HG03575 (cell line): ENCODE measurements around the gene KLRF1.

Source experiments
- ATAC-seq: cut with Tn5 transposase; IDR thresholded peaks from one replicate; pipeline ENCODE4 v1.9.1; 2021; ENCODE audit not compliant: unreplicated experiment, insufficient number of reproducible peaks, low FRiP score; ENCODE audit errors: extremely low read depth

KLRF1 gene

GRCh38 chr12:9805883-9806282 is 21.4 kb upstream of the KLRF1 start:
- ATAC-seq, result no peak

DNA sequence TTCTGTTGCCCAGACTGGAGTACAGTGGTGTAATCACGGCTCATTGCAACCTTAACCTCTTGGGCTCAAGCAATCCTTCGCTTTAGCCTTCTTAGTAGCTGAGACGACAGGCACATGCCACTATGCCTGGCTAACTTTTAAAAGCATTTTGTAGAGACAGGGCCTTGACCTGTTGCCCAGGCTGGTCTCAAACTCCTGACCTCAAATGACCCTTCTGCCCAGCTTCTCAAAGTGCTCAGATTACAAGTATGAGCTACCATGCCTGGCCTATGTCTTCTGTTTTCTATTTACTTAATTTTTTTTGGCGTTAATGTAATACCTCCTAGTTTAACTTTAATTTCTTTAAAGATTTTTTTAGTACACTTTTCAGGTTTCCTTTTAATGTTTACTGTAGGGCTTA is 20.6 kb upstream of the KLRF1 start:
- no peak for ATAC-seq

- ATAC-seq, result no peak
Measured at GRCh38 chr12:9808504-9808903, 18.8 kb upstream of the KLRF1 start.

DNA sequence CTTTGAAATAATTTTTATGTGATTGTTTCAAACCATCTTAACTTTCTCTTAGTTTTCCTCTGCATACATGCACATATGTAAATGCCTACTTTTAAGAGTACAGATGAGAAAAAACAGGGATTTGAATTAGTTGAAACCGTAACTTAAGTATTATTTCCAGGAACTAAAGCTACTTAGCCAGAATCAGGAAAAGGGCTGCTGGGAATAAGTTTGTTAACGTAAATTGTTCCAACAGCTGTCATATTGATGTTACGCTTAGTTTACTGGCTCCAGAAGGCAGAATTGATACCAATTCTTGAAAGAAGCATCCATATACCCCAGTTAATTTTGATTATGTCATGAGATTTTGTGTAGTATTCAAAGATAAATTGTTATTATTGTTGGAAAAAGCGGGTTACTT is 17.9 kb upstream of the KLRF1 start:
- no peak for ATAC-seq

- ATAC-seq, result no peak
Measured at GRCh38 chr12:9809866-9810265, 17.4 kb upstream of the KLRF1 start.

GRCh38 chr12:9810671-9811070 is 16.6 kb upstream of the KLRF1 start:
- ATAC-seq, result no peak

- ATAC-seq, result no peak
Measured at GRCh38 chr12:9811621-9812020, 15.7 kb upstream of the KLRF1 start.

DNA sequence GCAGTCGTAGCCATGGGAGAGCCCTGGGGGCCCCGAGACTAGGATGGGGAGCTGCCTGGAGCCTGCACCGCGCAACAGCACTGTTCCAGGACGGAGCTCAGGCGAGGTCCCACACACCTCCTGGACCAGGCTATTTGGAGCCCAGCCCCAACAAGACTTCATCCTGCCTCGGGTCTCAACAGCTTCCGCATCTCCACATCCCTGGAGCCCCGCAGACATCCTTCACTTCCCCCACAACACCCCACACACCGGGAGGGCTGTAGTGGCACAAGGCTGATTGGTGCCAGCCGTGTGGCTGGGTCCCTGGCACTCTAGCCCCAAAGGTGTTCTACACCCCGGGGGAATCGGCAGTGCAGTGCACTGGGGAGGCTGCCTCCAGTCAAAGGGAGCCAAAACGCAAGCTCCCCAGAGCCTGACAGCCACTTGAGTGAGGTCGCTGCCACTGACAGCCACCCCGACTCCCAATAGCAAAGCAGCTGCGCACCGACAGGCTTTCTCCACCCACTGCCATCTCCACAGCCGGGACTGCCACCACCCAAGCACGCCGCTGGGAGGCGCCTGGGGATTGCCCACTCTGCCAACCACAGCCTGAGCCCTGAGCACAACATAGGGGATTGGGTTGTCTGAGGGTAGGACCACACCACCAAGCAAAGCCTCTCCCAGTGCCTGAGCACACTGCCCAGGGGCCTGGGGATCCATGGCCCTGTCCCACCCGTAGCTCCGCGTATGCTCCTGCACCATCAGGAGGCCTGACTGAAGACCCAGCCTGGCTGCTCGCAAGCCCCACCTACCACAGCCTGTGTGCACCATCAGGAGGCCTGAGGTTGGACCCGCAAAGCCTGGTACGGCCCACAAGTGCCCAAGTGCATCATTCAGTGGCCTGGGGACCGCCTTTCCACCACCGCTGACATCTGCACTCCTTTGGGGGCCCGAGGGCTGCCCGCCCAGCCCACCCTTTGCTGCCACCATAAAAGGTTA is 13.2 kb upstream of the KLRF1 start:
- ATAC-seq, result no peak

DNA sequence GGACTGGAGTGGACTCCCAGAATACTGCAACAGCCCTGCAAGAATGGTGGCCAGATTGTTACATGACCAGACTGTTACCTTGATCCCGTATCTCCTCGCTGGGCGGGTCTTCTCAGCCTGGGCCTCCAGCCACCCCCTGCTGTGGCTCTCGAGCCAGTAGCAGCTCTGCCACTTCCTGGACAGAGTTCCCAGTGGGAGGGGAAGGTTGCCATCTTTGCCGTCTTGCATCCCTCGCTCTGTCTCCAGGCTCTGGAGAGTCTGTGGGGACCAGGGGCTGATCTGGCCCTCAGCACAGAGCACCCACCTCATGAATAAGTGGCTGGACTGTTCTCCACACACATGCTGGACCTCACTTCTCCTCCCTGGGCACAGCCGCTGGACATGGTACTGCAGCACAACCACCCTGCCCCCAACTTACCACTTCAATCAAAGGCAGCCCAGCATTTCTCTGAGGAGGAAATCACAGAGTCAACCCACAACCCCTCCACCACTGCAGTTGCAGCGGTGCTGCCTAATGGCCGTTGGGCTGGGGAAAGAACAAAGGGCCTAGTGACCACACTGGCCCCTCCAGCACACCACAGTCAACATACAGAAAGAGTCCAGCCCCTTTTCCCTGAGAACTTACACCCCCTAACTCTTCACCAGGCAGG is 6.9 kb upstream of the KLRF1 start:
- ATAC-seq, result no peak

- no peak for ATAC-seq
Measured at GRCh38 chr12:9829483-9829882, 2.2 kb downstream of the KLRF1 start.

DNA sequence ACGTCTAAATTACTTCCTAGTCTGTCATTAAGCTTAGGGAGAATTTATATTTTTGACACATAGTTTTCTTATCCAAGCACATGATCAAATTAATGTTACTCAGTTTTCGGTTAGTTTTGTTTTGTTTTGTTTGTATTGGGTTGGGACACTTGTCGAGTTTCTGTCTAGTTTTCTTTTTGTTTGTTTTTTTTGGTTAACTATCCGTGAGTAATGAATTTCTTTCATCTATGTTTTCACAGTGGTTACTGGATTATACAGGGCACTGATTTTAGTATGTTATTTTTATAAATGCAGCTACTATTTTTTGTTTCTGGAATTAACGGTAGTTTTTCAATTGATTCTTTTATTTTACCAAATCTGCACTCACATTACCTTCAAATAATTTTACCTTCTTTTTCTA is 2.7 kb downstream of the KLRF1 start:
- ATAC-seq, result no peak

- no peak for ATAC-seq
Measured at GRCh38 chr12:9831720-9832119, 4.4 kb downstream of the KLRF1 start.

- no peak for ATAC-seq
Measured at GRCh38 chr12:9843407-9843806, 16.1 kb downstream of the KLRF1 start.

DNA sequence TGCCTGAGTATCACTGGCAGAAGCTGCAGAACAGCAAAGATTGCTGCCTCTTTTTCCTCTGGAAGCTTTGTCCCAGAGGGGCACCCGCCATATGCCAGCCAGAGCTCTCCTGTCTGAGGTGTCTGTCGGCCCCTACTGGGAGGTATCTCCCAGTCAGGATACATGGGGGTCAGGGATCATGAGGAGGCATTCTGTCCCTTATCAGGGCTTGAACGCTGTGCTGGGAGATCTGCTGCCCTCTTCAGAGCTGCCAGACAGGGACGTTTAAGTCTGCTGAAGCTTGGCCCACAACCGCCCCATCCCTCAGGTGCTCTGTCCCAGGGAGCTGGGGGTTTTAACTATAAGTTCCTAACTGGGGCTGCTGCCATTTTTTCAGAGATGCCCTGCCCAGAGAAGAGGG is 21.6 kb downstream of the KLRF1 start:
- no peak for ATAC-seq

DNA sequence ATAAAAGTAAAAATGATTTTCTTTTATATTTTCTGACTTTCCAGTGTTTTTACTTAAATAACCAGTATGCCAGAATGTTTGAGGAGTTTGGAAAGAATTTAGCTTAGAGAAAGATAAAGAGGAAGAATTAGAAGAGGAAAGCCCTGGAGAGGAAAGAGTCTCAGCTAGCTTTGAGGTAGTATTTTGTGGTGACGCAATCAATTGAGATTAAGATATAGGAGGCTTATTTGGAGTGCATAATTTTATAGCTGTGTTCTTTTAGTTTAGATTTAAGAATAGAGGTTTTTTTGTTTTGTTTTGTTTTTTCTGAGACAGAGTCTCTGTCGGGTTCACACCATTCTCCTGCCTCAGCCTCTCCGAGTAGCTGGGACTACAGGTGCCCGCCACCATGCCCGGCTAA is 23.8 kb downstream of the KLRF1 start:
- ATAC-seq, result no peak

GRCh38 chr12:9851927-9852326 is 24.6 kb downstream of the KLRF1 start:
- no peak for ATAC-seq

DNA sequence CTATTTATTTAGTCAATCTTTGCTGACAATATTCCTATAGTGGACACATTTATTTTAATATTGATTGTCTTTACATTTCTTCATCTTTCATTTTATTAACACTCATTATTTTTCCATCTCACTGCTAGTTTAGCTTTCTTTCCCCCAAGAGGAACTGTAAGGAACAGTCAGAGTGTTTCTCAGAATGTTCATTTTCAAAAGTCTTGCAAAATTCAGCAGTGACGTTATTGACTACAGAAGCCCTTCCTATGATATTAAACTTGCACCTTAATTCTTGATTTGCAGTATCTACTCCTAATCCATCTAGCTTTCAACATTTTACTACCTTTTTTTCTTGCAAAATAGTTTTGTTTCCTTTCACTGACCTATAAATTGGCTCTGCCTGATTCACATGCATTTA is 28.9 kb downstream of the KLRF1 start:
- no peak for ATAC-seq

GRCh38 chr12:9856894-9857293 is 29.6 kb downstream of the KLRF1 start:
- no peak for ATAC-seq

DNA sequence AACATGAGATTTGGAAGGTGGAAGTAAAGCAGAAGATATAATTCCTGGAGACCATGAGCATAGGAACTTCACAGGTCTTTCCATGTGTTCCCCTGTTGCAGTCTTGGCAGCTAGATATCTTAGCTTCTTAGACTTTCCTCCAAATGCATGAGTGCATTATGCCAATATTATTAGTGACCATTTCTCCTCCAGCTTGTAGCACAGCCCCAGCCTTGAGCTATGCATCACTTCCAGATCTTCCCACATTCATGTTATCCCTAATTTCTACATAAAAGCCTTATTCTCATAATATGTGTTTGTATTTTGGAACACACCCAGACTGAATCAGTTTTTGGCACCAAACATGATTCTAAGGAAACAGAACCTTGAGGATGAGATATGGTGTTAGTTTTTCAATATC is 30.9 kb downstream of the KLRF1 start:
- no peak for ATAC-seq

DNA sequence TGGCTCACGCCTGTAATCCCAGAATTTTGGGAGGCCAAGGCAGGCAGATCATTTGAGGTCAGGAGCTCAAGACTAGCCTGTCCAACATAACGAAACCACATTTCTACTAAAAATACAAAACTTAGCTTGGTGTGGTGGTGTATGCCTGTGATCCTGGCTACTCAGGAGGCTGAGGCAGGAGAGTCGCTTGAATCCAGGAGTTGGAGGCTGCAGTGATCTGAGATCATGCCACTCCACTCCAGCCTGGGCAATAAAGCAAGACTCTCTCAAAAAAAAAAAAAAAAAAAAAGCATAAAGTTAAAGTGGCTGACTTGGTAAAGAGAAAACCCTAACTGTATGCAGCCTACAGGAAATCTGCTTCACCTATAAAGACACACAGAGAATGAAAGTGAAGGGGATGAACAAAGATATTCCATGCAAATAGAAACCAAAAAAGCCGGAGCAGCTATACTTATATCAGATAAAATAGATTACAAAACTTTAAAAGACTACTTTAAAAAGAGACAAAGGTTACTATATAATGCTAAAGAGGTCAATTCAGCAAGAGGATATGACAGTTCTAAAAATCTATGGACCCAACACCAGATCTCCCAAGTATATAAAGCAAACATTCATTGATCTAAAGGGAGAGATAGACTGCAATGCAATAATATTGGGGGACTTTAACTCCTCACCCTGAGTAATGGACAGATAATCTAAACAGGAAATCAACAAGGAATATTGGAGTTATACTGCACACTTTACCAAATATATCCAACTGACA is 37.8 kb downstream of the KLRF1 start:
- no peak for ATAC-seq
